HepG2 (cell line): ENCODE measurements around the gene PEX14. TPM values are rescaled to one million over a fixed set of nuclear protein-coding genes. Genes with fewer than 3 reads are reported as not detected.

Source experiments
- HOXA5 ChIP-seq: sonication (generic); formaldehyde crosslinking; IDR thresholded peaks from 2 replicates; pipeline ENCODE4 v1.4.0; 2020; ENCODE audit warnings: missing genetic modification reagents
- NCOA2 ChIP-seq: sonication (generic); formaldehyde crosslinking; IDR thresholded peaks from 2 replicates; pipeline ENCODE4 v1.8.0; 2022; ENCODE audit warnings: inconsistent platforms
- NR2F6 ChIP-seq, 2 experiments: IDR thresholded peaks; 2 replicates each; pipeline ENCODE4 v1.6.1; 2016; ENCODE audit warnings: antibody characterized with exemption in 1 of 2, mild to moderate bottlenecking in 1 of 2
- PITX1 ChIP-seq: sonication (generic); formaldehyde crosslinking; IDR thresholded peaks from 2 replicates; pipeline ENCODE4 v1.5.1; 2020; ENCODE audit warnings: mild to moderate bottlenecking, missing genetic modification reagents
- SIX1 ChIP-seq: sonication (generic); formaldehyde crosslinking; IDR thresholded peaks from 2 replicates; pipeline ENCODE4 v1.4.0; 2020; ENCODE audit warnings: missing genetic modification reagents, borderline replicate concordance
- SNAI1 ChIP-seq: sonication (generic); formaldehyde crosslinking; IDR thresholded peaks from 2 replicates; pipeline ENCODE4 v1.5.0; 2020; ENCODE audit warnings: mild to moderate bottlenecking, missing genetic modification reagents, borderline replicate concordance
- SP140L ChIP-seq: sonication (generic); formaldehyde crosslinking; IDR thresholded peaks from 2 replicates; pipeline ENCODE4 v1.4.0; 2020; ENCODE audit warnings: missing genetic modification reagents, borderline replicate concordance
- SP5 ChIP-seq: IDR thresholded peaks from 2 replicates; pipeline ENCODE4 v1.6.1; 2016; ENCODE audit warnings: low read depth, borderline replicate concordance
- ZKSCAN5 ChIP-seq: sonication (generic); formaldehyde crosslinking; IDR thresholded peaks from 2 replicates; pipeline ENCODE4 v1.5.1; 2020; ENCODE audit warnings: mild to moderate bottlenecking, missing genetic modification reagents
- ZNF484 ChIP-seq: sonication (generic); formaldehyde crosslinking; IDR thresholded peaks from 2 replicates; pipeline ENCODE4 v1.5.1; 2020; ENCODE audit warnings: mild to moderate bottlenecking, low read depth, missing genetic modification reagents, borderline replicate concordance
- ZNF570 ChIP-seq: sonication (generic); formaldehyde crosslinking; IDR thresholded peaks from 2 replicates; pipeline ENCODE4 v1.4.0; 2020; ENCODE audit warnings: mild to moderate bottlenecking, missing genetic modification reagents, borderline replicate concordance
- polyA plus RNA-seq, 8 experiments: library from polyadenylated mRNA; depleted of rRNA in 3 of 8; stranded (reverse) in 7 of 8; unstranded in 1 of 8; fragments of >200 nt; fragmentation: Illumina TruSeq in 4 of 8; extraction: Trizol in 4 of 8; gene quantifications; 2 replicates each; pipeline versions ENCODE4 v1.2.1 to v1.2.3, GENCODE V29; 2011 to 2016; ENCODE audit warnings: low read depth in 4 of 8, missing spikeins in 1 of 8, mixed read lengths in 1 of 8; ENCODE audit not compliant: insufficient read depth in 1 of 8
- total RNA-seq, 5 experiments: library from RNA; depleted of rRNA; stranded (reverse); fragments of >200 nt; fragmentation: Illumina TruSeq; extraction: Trizol; gene quantifications; 2 replicates each; pipeline ENCODE4 v1.2.3, GENCODE V29; 2016; ENCODE audit warnings: low read depth in 1 of 5
- TF ChIP-seq, protein P1 (sequence below): sonication (generic); formaldehyde crosslinking; IDR thresholded peaks from 2 replicates; pipeline ENCODE4 v1.4.0; 2020; ENCODE audit warnings: mild to moderate bottlenecking, missing genetic modification reagents, borderline replicate concordance
- TF ChIP-seq, protein P2 (sequence below): sonication (generic); formaldehyde crosslinking; IDR thresholded peaks from 2 replicates; pipeline ENCODE4 v1.5.0; 2020; ENCODE audit warnings: missing genetic modification reagents, mild to moderate bottlenecking, borderline replicate concordance
- TF ChIP-seq, protein P3 (sequence below): sonication (generic); formaldehyde crosslinking; IDR thresholded peaks from 2 replicates; pipeline ENCODE4 v1.4.0; 2020; ENCODE audit warnings: missing genetic modification reagents
- TF ChIP-seq, protein P4 (sequence below): sonication (generic); formaldehyde crosslinking; IDR thresholded peaks from 2 replicates; pipeline ENCODE4 v1.9.0; 2021; ENCODE audit warnings: mild to moderate bottlenecking, missing genetic modification reagents

PEX14 gene
- total and polyA plus RNA-seq, 2 of the 13 experiments (the other 11 are each of a cell fraction or from before 2014, with no cell fraction given): 6.5 to 9.9 TPM

DNA sequence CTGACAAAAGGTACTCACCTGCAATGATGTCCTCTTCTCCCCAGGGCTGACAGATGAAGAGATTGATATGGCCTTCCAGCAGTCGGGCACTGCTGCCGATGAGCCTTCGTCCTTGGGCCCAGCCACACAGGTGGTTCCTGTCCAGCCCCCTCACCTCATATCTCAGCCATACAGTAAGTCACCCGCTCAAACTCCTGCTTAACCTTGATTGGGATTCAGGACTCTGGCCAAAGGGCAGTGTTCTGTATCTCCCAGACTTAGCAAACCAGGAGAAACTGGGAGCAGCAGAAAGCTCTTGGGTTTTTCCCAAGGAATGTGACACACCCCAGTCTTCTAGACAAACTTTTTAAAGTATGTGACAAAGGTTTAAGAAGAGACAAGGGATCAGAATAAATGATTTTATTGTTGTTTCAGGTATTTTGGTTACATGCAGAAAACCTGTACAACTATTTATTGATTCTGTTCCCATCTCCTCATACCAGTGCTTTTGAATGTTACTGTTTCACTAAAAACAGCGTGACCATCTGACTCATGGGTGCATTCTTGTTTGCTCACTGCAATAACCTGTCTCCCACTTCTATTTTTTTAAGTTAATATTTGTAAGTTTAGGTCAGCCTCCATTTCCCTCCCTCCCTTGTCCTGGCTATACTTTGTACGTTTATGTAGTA lies 124.6 kb downstream of the PEX14 start (continued):
- TF ChIP-seq, protein P1, sequence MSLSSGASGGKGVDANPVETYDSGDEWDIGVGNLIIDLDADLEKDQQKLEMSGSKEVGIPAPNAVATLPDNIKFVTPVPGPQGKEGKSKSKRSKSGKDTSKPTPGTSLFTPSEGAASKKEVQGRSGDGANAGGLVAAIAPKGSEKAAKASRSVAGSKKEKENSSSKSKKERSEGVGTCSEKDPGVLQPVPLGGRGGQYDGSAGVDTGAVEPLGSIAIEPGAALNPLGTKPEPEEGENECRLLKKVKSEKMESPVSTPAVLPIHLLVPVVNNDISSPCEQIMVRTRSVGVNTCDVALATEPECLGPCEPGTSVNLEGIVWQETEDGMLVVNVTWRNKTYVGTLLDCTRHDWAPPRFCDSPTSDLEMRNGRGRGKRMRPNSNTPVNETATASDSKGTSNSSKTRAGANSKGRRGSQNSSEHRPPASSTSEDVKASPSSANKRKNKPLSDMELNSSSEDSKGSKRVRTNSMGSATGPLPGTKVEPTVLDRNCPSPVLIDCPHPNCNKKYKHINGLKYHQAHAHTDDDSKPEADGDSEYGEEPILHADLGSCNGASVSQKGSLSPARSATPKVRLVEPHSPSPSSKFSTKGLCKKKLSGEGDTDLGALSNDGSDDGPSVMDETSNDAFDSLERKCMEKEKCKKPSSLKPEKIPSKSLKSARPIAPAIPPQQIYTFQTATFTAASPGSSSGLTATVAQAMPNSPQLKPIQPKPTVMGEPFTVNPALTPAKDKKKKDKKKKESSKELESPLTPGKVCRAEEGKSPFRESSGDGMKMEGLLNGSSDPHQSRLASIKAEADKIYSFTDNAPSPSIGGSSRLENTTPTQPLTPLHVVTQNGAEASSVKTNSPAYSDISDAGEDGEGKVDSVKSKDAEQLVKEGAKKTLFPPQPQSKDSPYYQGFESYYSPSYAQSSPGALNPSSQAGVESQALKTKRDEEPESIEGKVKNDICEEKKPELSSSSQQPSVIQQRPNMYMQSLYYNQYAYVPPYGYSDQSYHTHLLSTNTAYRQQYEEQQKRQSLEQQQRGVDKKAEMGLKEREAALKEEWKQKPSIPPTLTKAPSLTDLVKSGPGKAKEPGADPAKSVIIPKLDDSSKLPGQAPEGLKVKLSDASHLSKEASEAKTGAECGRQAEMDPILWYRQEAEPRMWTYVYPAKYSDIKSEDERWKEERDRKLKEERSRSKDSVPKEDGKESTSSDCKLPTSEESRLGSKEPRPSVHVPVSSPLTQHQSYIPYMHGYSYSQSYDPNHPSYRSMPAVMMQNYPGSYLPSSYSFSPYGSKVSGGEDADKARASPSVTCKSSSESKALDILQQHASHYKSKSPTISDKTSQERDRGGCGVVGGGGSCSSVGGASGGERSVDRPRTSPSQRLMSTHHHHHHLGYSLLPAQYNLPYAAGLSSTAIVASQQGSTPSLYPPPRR (CRISPR knock-in tag): no peak; the same call in 1 of the 2 replicates
- TF ChIP-seq ZNF570 (no peak), SNAI1 (no peak), ZKSCAN5 (no peak), PITX1 (CRISPR knock-in tag) (no peak), HOXA5 (0 out of 2 replicates have a peak, but pooled peaks have one; percentile 26), ZNF484 (CRISPR knock-in tag) (no peak), SP140L (CRISPR knock-in tag) (no peak), NCOA2 (CRISPR knock-in tag) (peak; percentile 52), NR2F6 (IDR thresholded peaks at IDR 0.05) (peak; percentile 47; the same call in 1 of the 2 replicates), NR2F6 (CRISPR knock-in tag; IDR thresholded peaks at IDR 0.05) (no peak; the same call in 1 of the 2 replicates), SP5 (CRISPR knock-in tag) (0 out of 2 replicates have a peak, but pooled peaks have one; percentile 15), SIX1 (CRISPR knock-in tag) (0 out of 2 replicates have a peak, but pooled peaks have one; percentile 7)
- TF ChIP-seq, protein P2, sequence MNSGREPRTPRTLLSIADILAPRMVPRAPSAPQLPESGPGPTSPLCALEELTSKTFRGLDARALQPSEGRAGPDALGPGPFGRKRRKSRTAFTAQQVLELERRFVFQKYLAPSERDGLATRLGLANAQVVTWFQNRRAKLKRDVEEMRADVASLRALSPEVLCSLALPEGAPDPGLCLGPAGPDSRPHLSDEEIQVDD: no peak
- TF ChIP-seq, protein P3, sequence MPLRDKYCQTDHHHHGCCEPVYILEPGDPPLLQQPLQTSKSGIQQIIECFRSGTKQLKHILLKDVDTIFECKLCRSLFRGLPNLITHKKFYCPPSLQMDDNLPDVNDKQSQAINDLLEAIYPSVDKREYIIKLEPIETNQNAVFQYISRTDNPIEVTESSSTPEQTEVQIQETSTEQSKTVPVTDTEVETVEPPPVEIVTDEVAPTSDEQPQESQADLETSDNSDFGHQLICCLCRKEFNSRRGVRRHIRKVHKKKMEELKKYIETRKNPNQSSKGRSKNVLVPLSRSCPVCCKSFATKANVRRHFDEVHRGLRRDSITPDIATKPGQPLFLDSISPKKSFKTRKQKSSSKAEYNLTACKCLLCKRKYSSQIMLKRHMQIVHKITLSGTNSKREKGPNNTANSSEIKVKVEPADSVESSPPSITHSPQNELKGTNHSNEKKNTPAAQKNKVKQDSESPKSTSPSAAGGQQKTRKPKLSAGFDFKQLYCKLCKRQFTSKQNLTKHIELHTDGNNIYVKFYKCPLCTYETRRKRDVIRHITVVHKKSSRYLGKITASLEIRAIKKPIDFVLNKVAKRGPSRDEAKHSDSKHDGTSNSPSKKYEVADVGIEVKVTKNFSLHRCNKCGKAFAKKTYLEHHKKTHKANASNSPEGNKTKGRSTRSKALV (CRISPR knock-in tag): no peak
- TF ChIP-seq, protein P4, sequence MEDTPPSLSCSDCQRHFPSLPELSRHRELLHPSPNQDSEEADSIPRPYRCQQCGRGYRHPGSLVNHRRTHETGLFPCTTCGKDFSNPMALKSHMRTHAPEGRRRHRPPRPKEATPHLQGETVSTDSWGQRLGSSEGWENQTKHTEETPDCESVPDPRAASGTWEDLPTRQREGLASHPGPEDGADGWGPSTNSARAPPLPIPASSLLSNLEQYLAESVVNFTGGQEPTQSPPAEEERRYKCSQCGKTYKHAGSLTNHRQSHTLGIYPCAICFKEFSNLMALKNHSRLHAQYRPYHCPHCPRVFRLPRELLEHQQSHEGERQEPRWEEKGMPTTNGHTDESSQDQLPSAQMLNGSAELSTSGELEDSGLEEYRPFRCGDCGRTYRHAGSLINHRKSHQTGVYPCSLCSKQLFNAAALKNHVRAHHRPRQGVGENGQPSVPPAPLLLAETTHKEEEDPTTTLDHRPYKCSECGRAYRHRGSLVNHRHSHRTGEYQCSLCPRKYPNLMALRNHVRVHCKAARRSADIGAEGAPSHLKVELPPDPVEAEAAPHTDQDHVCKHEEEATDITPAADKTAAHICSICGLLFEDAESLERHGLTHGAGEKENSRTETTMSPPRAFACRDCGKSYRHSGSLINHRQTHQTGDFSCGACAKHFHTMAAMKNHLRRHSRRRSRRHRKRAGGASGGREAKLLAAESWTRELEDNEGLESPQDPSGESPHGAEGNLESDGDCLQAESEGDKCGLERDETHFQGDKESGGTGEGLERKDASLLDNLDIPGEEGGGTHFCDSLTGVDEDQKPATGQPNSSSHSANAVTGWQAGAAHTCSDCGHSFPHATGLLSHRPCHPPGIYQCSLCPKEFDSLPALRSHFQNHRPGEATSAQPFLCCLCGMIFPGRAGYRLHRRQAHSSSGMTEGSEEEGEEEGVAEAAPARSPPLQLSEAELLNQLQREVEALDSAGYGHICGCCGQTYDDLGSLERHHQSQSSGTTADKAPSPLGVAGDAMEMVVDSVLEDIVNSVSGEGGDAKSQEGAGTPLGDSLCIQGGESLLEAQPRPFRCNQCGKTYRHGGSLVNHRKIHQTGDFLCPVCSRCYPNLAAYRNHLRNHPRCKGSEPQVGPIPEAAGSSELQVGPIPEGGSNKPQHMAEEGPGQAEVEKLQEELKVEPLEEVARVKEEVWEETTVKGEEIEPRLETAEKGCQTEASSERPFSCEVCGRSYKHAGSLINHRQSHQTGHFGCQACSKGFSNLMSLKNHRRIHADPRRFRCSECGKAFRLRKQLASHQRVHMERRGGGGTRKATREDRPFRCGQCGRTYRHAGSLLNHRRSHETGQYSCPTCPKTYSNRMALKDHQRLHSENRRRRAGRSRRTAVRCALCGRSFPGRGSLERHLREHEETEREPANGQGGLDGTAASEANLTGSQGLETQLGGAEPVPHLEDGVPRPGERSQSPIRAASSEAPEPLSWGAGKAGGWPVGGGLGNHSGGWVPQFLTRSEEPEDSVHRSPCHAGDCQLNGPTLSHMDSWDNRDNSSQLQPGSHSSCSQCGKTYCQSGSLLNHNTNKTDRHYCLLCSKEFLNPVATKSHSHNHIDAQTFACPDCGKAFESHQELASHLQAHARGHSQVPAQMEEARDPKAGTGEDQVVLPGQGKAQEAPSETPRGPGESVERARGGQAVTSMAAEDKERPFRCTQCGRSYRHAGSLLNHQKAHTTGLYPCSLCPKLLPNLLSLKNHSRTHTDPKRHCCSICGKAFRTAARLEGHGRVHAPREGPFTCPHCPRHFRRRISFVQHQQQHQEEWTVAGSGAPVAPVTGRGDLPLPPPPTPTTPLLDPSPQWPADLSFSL (CRISPR knock-in tag): no peak
